ENCODE measurements around the gene SORCS2.

DNA sequence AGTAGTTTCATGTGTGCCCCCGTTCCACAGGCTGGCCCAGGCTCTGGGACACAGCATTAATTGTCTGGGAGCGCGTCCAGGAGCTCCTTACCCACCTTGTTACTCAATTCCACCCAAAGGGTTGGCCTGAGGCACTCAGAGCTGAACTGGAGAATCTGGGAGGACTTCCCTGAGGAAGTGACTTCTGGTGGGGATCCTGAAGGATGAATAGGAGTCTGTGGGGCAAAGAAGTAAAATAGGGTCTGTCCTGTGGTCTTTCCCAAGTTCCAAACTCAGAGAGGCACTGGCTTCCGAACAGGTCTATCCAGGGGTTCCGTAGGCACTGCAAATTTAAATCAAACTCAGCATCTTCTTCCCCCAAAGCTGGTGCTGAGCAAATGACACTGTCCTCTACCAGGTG is 543.1 kb downstream of the SORCS2 start:
- TF ChIP-seq, protein P1, sequence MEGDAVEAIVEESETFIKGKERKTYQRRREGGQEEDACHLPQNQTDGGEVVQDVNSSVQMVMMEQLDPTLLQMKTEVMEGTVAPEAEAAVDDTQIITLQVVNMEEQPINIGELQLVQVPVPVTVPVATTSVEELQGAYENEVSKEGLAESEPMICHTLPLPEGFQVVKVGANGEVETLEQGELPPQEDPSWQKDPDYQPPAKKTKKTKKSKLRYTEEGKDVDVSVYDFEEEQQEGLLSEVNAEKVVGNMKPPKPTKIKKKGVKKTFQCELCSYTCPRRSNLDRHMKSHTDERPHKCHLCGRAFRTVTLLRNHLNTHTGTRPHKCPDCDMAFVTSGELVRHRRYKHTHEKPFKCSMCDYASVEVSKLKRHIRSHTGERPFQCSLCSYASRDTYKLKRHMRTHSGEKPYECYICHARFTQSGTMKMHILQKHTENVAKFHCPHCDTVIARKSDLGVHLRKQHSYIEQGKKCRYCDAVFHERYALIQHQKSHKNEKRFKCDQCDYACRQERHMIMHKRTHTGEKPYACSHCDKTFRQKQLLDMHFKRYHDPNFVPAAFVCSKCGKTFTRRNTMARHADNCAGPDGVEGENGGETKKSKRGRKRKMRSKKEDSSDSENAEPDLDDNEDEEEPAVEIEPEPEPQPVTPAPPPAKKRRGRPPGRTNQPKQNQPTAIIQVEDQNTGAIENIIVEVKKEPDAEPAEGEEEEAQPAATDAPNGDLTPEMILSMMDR (IDR thresholded peaks at IDR 0.05 in 4 of 5, conservative IDR thresholded peaks at IDR 0.05 in 1 of 5): no peak
- no peak for TF ChIP-seq POLR2A (IDR thresholded peaks at IDR 0.05)

Data from gastrocnemius medialis (tissue), 4 donors.